ENCODE measurements around the gene HACL1.

The HACL1 gene

DNA sequence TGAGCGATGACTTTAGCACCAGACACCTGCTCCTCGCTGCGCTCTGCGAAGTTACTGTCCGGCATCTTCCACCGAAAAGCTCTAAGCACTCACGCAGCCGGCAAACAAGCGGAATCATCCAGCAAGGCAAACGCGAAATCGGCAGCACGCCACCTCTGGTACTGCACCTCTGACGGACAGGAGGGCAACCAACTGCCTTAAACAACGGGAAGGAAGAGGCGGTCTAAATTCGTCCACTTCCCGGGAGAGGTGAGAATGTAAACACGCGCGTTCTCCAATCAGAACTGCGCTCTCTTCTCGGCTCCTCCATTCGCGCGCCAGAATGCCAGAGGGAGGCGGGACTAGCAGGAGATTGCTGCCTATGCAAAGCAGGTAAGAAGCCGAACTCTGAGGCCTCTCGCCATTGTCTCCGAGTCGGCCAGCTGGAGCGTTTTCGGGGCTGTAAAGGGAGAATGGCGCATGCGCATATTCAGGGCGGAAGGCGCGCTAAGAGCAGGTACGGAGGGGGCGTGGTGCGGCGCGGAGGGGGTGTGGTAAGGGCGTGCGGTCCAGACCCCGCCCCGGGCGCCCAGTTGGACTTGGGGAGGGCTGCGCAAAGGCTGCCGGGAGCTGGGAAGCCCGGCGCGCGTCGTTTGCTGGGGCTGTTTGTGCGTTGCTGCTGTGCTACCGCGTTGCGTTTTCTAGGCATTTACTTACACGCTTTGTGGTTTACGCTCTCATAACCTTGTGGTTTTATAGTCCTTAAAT lies at the start of gene HACL1, which contains the start of gene BTD:
TSS of gene HACL1 (minus strand) at position 171 of the 747 bp plus-strand sequence. CDS start at position 65, 106 bp downstream.
TSS of gene BTD (plus strand) at position 347 of the 747 bp plus-strand sequence. CDS start 33,695 bp downstream, outside the sequence.
- DNase-seq, result peak; percentile 98 to 99

DNA sequence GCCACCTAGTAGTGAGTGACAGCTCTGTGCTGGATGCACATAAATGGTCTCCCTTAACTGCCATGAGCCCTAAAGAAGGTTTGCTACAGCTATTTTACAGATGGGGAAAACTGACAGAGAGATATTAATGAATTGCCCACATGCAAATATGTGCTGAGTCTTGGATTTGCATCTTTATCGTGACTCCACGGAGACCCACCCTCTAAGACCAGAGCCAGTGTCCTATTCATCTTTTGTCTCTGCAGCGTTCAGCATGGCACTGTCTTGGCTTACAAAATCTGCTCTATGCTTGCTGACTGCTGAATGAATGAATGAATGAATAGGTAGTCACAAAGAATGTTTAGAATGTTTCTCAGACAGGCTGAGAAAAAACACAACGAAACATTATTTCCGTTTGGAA lies 48.5 kb upstream of the HACL1 start:
- no peak for DNase-seq

DNA sequence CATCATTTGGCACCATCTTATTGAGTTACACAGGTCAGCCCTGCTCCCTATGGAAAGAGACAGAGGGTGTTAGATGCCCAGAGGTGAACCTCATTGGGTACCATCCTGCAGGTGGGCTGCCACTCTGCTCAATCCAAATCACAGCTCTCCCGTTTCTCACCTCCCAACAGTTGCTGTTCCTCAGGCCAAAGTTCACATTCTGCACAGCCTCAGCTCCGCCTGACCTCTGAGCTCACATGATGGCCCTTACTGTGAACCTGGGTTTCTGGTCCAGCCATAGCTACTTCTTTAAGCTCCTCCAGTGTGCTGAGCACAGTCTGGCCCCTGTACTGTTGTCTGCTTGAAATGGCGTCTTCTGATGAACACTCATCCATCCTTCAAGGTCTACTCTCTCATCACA lies 48.0 kb upstream of the HACL1 start:
- no peak for DNase-seq

DNA sequence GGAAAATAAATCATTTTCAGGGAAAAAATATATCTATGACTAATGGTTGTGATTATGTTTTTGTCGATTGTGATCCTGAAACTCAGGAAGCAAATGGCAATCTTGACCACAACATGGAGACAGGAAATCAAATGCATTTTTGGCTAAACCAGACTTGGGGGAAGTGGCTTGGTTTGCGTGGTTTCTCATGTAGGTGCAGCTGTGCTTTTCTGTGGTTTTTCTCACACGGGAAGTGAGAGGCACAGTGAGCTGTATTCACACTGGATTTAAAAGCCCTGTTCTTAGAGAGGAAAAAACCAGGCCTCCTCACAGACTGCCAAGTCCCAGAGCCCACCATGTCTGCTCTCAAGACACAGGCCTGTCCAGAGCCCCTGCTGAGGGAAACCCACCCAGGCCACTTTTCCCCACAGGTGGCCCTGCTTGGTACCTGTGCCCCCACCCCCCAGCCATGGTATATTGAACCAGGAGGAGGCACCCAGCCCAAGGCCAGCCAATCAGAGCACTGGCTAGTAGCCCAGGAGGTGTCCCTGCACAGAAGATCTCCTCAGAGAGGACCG lies 46.3 kb upstream of the HACL1 start:
- peak; percentile 61 to 68 for DNase-seq

DNA sequence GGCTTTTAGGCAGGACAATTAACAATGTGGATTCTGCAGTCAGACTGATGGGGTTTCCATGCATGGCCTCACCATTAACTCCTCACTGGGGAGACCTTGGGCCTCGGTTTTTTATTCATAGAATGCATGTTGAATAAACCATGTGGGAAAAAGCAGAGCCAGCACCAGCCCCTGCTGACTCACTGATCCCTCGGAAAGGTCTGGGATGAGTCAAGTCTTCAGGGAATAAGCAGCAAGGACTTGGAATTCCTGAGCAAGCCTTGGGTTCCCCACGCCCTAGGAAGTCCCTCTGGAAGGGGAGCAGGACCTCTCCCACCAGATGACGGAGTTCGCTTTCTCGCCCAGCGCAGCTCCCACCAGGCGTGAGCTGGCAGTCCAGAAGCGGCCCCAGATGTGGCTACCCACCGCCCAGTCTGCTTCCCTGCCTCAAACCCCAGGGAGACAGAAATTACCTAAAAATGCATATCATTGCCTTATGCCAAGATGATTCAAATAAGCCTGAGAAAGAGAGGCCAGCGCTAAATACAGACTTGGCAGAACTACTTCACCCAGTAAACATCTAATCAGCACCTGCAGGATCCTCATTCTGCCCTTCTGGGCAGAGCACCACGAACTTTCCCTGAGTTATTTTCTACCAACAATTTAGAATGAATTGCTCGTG lies 45.6 kb upstream of the HACL1 start:
- DNase-seq, result no peak

DNA sequence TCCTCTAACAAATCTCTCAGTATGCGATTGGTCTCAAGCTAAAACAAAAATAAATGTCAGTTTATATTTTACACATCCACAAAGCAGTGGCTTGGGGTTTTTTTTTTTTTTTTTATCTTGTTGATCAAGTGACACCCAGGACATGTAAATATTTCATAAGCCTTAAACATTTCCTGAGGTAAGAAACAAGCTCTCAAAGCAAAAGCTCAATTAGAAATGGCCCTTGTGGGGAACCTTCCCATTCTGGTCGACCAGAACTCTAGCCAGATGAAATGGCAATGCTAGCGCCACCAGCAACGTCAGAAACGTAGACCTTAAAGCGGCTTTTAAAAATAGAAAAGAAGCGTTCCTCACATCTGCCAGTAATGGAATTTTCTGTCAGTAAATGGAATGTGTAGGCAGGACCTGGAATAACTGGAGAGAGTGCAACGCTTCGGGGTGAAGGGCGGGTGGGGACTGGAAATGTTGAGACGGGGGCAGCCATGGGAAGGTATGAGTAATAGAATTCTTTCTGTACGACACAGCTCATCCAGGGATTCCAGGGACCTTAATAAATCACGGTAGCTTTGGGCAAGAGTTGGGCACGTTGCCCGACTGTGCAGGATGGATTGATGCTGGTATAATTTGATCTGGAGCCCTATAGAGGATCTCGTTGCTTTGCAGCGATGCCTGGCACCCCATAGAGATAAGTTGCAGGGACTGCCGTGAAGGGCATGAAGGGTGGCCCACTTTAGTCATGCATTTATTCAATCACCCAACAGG lies 44.6 kb upstream of the HACL1 start:
- DNase-seq, result no peak

DNA sequence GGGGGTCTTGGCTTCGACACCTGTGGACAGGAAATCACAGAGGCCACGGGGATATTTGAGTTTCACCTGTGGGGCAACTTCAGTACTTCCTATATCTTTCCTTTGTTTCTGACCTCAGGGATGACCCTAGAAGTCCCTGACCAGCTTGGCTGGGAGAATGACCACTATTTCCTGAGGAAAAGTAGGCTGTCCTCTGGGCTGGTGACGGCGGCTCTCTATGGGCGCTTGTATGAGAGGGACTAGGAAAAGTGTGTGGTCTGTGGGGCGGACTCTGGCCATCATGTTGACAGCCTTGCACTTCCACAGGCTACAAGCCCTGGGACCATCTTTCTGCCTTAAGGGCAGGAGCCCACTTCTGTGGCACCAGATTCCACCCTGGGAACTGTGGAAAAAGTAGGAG lies 43.9 kb upstream of the HACL1 start:
- no peak for DNase-seq

DNA sequence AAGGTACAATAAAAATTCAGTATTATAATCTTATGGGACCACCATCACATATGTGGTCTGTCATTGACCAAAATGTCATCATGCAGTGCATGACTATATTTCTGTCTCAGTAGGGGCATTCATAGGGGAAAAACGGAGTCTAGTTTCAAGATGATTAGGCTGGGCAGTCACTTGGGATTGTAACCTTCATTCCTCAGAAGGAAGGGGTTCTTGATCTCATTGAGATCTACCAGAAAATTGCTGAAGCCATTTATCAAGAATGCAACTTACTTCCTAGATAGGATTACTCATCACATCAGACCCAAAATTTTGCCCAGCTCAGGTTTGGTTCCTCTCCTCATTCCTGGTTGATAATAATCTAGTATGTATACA lies 37.5 kb upstream of the HACL1 start:
- DNase-seq, result no peak

DNA sequence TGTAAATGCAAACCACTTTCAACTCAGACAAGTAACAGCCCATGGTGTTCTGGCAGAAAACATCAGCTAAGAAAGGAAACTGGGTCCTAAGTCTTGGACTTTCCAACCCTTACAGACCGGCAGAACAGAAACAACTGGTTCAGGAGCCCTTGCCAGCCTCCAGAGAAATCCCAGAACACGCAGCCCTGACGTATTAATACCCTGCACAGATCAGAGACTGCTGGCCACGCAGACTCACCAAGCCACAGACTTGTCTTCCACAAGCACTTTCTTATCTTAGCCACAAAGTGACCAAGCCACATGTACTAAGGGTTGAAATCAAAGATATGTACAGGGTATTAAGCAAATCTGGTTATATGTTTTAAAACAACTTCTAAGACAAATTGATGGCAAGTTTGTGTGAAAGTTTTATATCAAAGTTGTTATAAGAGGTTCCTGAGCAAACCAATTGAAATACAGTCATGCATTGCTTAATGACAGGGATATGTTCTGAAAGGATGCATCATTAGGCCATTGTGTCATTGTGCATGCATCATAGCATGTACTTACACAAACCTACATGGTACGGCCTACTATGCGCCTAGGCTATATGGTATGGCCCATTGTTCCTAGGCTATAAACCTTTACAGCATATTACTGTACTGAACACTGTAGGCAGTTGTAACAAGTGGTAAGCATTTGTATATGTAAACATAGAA lies 37.0 kb upstream of the HACL1 start:
- no peak for DNase-seq

DNA sequence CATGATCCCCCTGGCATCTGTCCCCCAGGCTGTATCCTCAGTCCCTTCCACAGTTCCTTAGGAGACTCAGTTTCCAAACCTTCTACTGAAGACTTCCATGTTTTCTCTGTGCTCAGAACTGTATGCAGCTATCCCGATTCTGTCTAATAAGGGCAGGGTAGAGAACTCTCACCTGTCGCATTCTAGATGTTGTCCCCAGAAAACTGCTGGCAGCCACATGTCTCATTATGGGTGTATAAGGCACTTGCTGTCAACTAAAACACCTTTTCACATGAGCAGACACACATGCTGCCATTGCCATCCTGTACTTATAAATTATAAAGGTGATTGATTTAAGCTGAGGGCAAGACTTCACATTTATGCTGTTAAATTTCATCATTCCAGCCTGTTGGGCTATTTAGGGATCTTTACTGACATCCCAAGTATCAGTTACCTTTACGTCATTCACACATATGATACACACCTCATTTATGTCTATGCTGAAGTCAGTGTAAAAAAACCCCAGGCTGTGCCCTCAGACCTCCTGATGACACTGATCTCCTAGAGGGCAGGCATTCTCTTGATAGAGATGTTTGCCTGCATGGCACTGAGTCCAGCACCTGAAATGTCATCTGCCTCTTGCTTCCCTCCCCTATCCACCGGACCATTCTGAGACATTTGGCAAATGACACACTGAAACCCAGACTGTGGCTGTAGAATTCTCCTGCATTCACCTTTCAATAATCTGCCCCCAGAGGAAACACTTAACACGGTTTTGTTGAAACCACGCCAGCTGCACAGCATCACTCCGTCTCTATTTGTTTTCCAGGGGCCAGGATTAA lies 36.0 kb upstream of the HACL1 start:
- no peak for DNase-seq

DNA sequence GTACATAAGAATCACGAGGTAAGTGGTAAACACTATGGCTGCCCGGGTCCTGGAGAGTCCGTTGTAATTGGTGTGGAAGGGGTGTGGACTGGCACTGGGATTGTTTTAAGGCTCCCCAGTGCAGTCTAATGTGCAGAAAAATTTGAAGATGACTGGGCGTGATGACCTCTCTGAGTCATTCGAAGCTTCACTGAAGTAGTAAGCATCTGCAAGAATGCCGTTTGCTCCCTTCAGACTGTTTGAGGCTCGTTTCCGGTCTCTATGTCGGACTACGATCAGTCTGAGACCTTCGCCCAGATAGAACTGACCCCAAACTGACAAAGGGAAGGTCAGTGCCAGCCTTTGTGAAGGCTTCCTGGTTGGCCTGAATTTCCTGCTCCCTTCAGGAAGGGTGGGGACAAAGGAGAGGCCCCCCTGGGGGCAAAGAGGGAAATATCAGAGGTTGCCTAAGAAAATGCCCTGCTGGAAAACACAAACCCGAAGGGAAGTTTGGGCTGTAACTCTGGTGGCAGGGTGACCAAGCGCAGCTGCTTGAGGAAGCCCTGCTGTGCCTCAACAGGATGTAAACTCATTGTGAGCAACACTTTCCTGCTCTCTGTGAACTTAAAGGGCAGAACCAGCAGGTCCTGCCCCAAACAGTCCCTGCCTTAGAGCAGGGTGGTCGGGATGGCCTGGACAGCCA lies 34.8 kb upstream of the HACL1 start:
- peak; percentile 27 to 42 for DNase-seq

DNA sequence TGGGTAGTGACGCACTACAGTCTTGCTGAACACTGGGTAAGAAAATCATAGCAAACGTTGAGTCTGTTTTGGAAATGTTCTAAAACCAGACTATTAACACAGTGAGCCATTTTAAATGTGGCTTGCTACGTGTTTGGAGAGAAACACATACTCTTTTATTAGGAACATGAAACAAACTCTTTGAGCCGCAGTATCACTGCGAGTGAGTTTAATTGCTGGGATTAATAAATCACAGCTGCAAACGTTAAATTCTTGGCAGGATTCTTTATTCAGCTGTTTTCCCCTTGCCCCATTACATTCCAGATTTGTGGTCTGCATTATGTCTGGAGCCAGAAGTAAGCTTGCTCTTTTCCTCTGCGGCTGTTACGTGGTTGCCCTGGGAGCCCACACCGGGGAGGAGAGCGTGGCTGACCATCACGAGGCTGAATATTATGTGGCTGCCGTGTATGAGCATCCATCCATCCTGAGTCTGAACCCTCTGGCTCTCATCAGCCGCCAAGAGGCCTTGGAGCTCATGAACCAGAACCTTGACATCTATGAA lies 33.8 kb upstream of the HACL1 start:
- DNase-seq, result no peak

DNA sequence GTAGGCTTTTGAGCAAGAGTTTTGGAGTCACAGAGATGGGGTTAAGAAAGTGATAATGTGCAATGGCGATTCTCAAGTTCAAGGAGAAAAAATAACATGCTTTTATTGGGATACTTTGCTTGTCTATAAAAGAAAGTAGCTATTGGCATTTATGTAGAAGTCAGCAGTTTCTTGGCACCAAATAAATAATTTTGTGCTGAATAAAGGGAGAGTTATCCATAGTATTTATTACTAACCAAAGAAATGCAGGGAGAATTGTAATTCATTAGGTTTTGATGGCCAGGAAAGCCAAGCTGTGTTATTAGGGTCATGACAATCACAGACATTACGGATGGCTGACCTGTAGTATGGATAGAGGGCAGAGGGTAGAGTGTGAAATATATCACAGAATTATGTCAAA lies 33.3 kb upstream of the HACL1 start:
- no peak for DNase-seq

DNA sequence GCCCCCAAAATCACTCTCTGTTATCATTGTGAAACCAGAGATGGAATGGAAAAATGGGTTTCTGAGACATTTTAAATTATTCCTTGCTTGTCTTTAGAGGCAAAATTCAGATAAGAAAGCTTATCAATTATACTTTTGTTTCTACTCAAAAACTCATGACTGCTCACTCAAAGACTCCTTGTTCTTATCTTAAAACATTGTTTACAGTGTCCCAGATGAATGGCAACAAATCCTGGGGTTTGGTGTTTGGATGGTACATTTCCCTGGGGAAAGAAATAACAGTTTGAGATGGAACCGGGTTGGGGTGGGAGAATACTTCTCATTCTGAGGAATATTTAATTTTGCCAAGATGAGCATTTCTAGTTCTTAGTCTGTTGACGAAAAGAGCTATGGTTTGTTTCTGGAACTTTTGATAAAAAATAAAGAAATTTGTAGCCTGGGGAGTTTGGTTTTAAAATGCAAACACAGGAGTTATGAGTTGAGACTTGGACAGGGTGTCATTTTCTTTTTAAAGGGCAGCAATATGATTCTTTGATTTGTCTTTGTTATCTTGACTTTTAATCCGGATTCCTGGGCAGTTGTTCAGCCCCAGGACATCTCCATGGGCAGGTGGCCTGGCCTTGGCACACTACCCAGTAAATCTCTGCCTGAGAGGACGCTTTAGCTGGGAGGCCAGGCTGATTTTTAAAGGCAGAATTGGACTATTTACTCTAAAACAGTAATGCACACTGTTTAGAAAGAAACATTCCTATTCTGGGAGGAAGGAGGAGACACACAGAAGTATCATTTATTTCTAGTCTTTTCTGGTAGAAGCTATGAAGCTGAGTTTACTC lies 32.6 kb upstream of the HACL1 start:
- DNase-seq, result no peak

DNA sequence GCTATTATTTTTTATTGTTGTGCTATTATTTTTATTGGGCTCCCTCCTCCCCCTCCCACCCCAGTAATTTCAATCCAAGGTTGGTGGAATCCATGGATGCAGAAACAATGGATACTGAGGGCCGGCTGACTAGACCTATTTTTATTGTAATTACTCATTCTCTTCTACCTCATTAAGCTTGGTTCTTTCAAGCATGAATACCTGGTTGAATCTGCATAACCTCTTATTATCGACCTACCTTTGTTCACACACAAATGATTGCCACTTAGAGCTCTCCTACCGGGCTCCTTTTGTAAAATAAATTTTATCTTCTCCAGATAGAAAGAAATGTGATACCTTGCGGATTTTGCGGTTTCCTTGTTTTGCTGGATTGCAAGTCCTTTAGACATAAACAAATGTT lies 31.8 kb upstream of the HACL1 start:
- DNase-seq, result no peak

DNA sequence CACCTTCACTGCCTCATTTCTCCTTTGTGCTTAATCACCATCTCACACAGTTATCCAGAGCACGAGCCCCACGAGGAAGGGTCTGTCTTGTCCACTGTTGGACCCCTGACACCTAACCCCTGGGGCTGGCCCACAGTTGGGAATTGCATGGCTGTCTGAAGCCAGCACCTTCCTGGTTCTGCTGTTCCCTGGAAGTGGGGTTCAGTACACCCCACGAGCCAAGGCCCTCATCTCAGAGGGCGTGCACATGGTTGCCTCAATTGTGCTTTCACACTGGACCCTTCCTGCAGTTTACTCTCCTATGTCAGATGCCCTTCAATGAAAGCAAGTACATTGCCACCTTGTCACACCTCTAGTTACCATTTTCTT lies 30.8 kb upstream of the HACL1 start:
- DNase-seq, result no peak

DNA sequence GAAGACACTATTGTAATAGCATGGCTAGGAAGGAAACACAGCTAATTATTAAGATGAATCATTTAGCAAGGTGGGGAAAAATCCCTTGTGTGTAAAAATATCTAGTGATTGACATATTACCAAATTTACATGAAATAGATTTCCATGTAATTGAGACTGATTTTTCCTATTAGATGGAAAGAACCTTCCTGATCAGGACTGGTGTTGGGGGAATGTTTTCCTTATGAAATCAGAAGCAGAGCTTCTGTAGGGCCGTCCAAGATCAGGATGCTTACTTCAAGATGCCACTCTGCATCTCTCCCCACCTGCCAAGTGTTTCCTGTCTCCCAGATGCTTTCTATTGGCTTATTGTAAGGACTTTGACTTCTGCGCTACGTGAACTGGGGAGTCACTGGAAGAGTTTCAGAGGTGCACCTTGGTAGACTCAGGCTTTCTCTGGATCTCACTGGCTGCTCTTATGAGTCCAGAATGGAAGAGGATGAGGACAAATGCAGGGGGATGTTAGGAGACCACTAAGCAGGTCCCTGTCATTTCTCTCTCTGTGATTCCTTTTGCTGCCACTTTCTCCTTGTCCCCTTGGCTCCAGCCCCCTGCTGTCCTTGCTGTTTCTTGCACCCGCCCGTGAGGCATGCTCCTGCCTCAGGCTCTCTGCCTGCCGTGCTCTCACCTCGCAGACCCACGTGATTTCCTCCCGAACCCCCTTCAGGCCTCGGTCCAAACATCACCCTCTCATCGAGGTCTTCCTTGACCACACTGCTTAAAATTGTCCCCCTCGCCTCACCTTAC lies 30.2 kb upstream of the HACL1 start:
- DNase-seq, result no peak

DNA sequence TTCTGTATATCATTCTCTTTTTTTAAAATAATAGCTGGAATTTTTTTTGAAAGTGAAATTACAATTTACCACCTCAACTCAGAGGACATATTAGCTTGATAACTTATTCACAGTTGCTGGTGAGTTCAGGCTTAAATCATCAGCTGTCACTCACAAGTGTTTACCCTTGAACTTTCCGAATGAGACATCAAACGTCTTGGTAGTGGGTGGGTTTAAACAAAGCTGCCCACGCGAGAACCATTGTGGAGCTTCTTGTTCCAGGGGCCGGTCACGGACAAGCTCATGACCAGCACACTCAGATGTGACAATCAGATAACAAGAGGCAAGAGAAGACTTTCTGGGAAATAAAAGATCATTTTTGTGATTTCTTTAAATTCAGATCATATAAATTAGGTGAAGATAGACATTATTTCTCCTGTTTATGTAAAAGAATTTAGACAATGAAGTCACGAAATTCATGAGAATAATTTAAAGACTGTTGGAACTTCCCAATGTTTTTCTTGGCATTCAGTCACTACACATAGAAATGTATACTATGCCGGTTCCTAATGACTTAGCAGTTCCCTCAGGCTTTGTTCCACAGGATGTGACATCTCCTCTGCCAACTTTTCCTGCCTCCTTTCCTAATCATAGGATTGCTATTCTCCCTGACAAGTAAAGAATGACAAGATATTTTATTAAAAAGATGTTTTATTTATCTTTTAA lies 29.4 kb upstream of the HACL1 start:
- no peak for DNase-seq

All from CD4-positive, alpha-beta T cell treated with Interleukin-4 for 1 hour (primary cell).